H1 (cell line): ENCODE data around the gene RGS6. TPM values are rescaled to one million over a fixed set of nuclear protein-coding genes. Genes with fewer than 3 reads are reported as not detected.

Experiments used
- CTCF ChIA-PET: fragments of 300-600 bp; sonication (Branson Sonifier 250); formaldehyde crosslinking; loops from one replicate; lab custom pipeline; 2021; ENCODE audit not compliant: partially characterized antibody; lab: Charles Lee
- POLR2A ChIA-PET: fragments of 300-600 bp; sonication (Branson Sonifier 250); formaldehyde crosslinking; loops from one replicate; lab custom pipeline; 2021; ENCODE audit warnings: inconsistent platforms; ENCODE audit not compliant: partially characterized antibody; lab: Charles Lee
- DNase-seq, 2 experiments: peaks; one replicate each; pipeline versions ENCODE4 v3.0.0 to v3.0.0-alpha.2; 2010 to 2022; ENCODE audit warnings: low spot score in 2 of 2, low read depth in 1 of 2, mixed read lengths in 1 of 2
- FAIRE-seq: peaks from 2 replicates; lab custom pipeline; 2011; peaks lifted over from hg19 to GRCh38; lab: Jason Lieb, UNC
- H2AFZ ChIP-seq: 2 replicates; pipeline ENCODE4 v1.8.1; 2012; ENCODE audit warnings: low read length, inconsistent platforms
- H2AK5ac ChIP-seq: 2 replicates; pipeline ENCODE4 v1.6.1; 2013; ENCODE audit warnings: low read depth, low read length
- H2BK120ac ChIP-seq: replicated peaks from 2 replicates; pipeline ENCODE3; 2013; ENCODE audit warnings: low read depth, low read length, inconsistent platforms
- H2BK12ac ChIP-seq: 2 replicates; pipeline ENCODE4 v1.6.1; 2013; ENCODE audit warnings: low read depth, low read length
- H2BK15ac ChIP-seq: 2 replicates; pipeline ENCODE4 v1.6.1; 2013; ENCODE audit warnings: low read length
- H2BK20ac ChIP-seq: 2 replicates; pipeline ENCODE4 v1.6.1; 2013; ENCODE audit warnings: low read length
- H2BK5ac ChIP-seq: 2 replicates; pipeline ENCODE4 v1.6.1; 2013; ENCODE audit warnings: low read depth, low read length
- H3K14ac ChIP-seq: 2 replicates; pipeline ENCODE4 v1.6.1; 2013; ENCODE audit warnings: inconsistent platforms; ENCODE audit not compliant: insufficient read length
- H3K18ac ChIP-seq: 2 replicates; pipeline ENCODE4 v1.6.1; 2013; ENCODE audit warnings: low read length; ENCODE audit errors: extremely low read depth
- H3K23ac ChIP-seq: 2 replicates; pipeline ENCODE4 v1.6.1; 2013; ENCODE audit warnings: inconsistent platforms; ENCODE audit not compliant: insufficient read length
- H3K23me2 ChIP-seq: 2 replicates; pipeline ENCODE4 v1.6.1; 2013; ENCODE audit warnings: low read depth, low read length
- H3K27ac ChIP-seq: 2 replicates; pipeline ENCODE4 v1.6.1; 2011; ENCODE audit warnings: low read depth, low read length, inconsistent platforms
- H3K27me3 ChIP-seq, 4 experiments: replicated peaks in 1 of 4; 1 replicate in 1 of 4; 2 replicates in 3 of 4; pipeline versions ENCODE4 v1.6.1 to v1.8.1; 2011 to 2013; ENCODE audit warnings: low read length in 3 of 4, mild to moderate bottlenecking in 3 of 4, inconsistent platforms in 2 of 4, mixed read lengths in 2 of 4, moderate library complexity in 1 of 4; ENCODE audit not compliant: control insufficient read depth in 3 of 4, insufficient read depth in 3 of 4; ENCODE audit errors: extremely low read depth in 1 of 4
- H3K36me3 ChIP-seq, 4 experiments: 2 replicates each; pipeline versions ENCODE4 v1.6.1 to v1.8.1; 2011 to 2013; ENCODE audit warnings: mild to moderate bottlenecking in 4 of 4, low read length in 3 of 4, moderate library complexity in 2 of 4, control low read depth in 1 of 4, inconsistent platforms in 1 of 4; ENCODE audit not compliant: insufficient read depth in 4 of 4, control insufficient read depth in 2 of 4
- H3K4ac ChIP-seq: replicated peaks from 2 replicates; pipeline ENCODE3; 2013; ENCODE audit warnings: low read length, low read depth, mixed read lengths, inconsistent platforms; ENCODE audit not compliant: insufficient read length
- H3K4me1 ChIP-seq, 4 experiments: replicated peaks in 1 of 4; 1 replicate in 1 of 4; 2 replicates in 3 of 4; pipeline versions ENCODE4 v1.6.1 to v1.8.1; 2011 to 2013; ENCODE audit warnings: low read length in 3 of 4, inconsistent platforms in 2 of 4, mixed read lengths in 1 of 4; ENCODE audit not compliant: insufficient read depth in 4 of 4, control insufficient read depth in 3 of 4
- H3K4me2 ChIP-seq, 2 experiments: 2 replicates each; pipeline versions ENCODE4 v1.6.1 to v1.8.1; 2011 to 2013; ENCODE audit warnings: low read depth in 2 of 2, low read length in 2 of 2, control low read depth in 1 of 2, inconsistent platforms in 1 of 2, mild to moderate bottlenecking in 1 of 2; ENCODE audit not compliant: insufficient read depth in 1 of 2
- H3K4me3 ChIP-seq, 4 experiments: fragments of 200-600, 300-600 bp in 1 of 4; sonication (generic), shearing (Covaris generic), sonication (Bioruptor Twin) in 1 of 4; 2 replicates each; pipeline versions ENCODE4 v1.5.1 to v1.8.1; 2011 to 2016; ENCODE audit warnings: low read length in 4 of 4, low read depth in 3 of 4, control low read depth in 2 of 4, inconsistent platforms in 2 of 4, mild to moderate bottlenecking in 2 of 4, mixed read lengths in 1 of 4, moderate library complexity in 1 of 4; ENCODE audit not compliant: insufficient read depth in 2 of 4; ENCODE audit errors: extremely low read depth in 1 of 4
- H3K56ac ChIP-seq: replicated peaks from 2 replicates; pipeline ENCODE3; 2013; ENCODE audit warnings: low read depth, mild to moderate bottlenecking, mixed read lengths, low read length, inconsistent platforms; ENCODE audit not compliant: insufficient read length
- H3K79me1 ChIP-seq: 2 replicates; pipeline ENCODE4 v1.6.1; 2013; ENCODE audit warnings: low read depth, low read length, control low read depth
- H3K79me2 ChIP-seq, 2 experiments: 2 replicates each; pipeline versions ENCODE4 v1.6.1 to v1.8.1; 2012 to 2013; ENCODE audit warnings: low read length in 2 of 2, mild to moderate bottlenecking in 2 of 2, inconsistent platforms in 1 of 2; ENCODE audit not compliant: insufficient read depth in 2 of 2, control insufficient read depth in 1 of 2
- H3K9ac ChIP-seq, 4 experiments: replicated peaks in 1 of 4; 1 replicate in 1 of 4; 2 replicates in 3 of 4; pipeline versions ENCODE4 v1.6.1 to v1.8.1; 2011 to 2013; ENCODE audit warnings: low read depth in 3 of 4, low read length in 3 of 4, control low read depth in 2 of 4, mild to moderate bottlenecking in 2 of 4, moderate library complexity in 2 of 4, inconsistent platforms in 1 of 4; ENCODE audit errors: extremely low read depth in 1 of 4
- H3K9me3 ChIP-seq, 2 experiments: 2 replicates each; pipeline versions ENCODE4 v1.6.1 to v1.8.1; 2012 to 2013; ENCODE audit warnings: mild to moderate bottlenecking in 2 of 2, moderate library complexity in 2 of 2, control low read depth in 1 of 2, inconsistent platforms in 1 of 2, low read depth in 1 of 2, low read length in 1 of 2, mixed read lengths in 1 of 2; ENCODE audit not compliant: insufficient read depth in 2 of 2
- H4K20me1 ChIP-seq, 2 experiments: replicated peaks in 1 of 2; 2 replicates each; pipeline versions ENCODE3 to v1.8.1; 2011 to 2013; ENCODE audit warnings: inconsistent platforms in 2 of 2, low read length in 2 of 2, mild to moderate bottlenecking in 1 of 2; ENCODE audit not compliant: insufficient read depth in 2 of 2, control insufficient read depth in 1 of 2
- H4K5ac ChIP-seq: 2 replicates; pipeline ENCODE4 v1.6.1; 2013; ENCODE audit warnings: low read length, low read depth, mixed read lengths, inconsistent platforms; ENCODE audit not compliant: insufficient read length
- H4K8ac ChIP-seq: 2 replicates; pipeline ENCODE4 v1.8.0; 2013; ENCODE audit warnings: mild to moderate bottlenecking, moderate library complexity, low read length, inconsistent platforms; ENCODE audit not compliant: insufficient read depth; ENCODE audit errors: extremely low read depth
- H4K91ac ChIP-seq: replicated peaks from 2 replicates; pipeline ENCODE3; 2013; ENCODE audit warnings: low read length, mixed read lengths, inconsistent platforms; ENCODE audit not compliant: insufficient read length
- ATF2 ChIP-seq: IDR thresholded peaks from 2 replicates; pipeline ENCODE4 v1.6.1; 2012; ENCODE audit warnings: low read length, inconsistent platforms
- GTF2F1 ChIP-seq: IDR thresholded peaks from 2 replicates; pipeline ENCODE4 v1.6.1; 2012; ENCODE audit warnings: low read depth, low read length, improper control_type of control experiment, borderline replicate concordance
- JUND ChIP-seq: IDR thresholded peaks from 2 replicates; pipeline ENCODE4 v1.6.1; 2011; ENCODE audit warnings: mild to moderate bottlenecking, improper control_type of control experiment, low read length
- MAFK ChIP-seq: IDR thresholded peaks from 2 replicates; pipeline ENCODE4 v1.6.1; 2012; ENCODE audit warnings: low read depth, mild to moderate bottlenecking, improper control_type of control experiment, low read length
- NRF1 ChIP-seq: IDR thresholded peaks from 2 replicates; pipeline ENCODE4 v1.6.1; 2011; ENCODE audit warnings: mild to moderate bottlenecking, low read depth, low read length, improper control_type of control experiment
- RNF2 ChIP-seq: fragments of 200-900, 300-1000 bp; sonication (generic); IDR thresholded peaks from 2 replicates; pipeline ENCODE4 v1.7.1; 2016; ENCODE audit warnings: borderline replicate concordance, low read depth, mild to moderate bottlenecking, antibody characterized with exemption, low read length; ENCODE audit not compliant: poor library complexity, severe bottlenecking; ENCODE audit errors: missing control alignments
- SP1 ChIP-seq: IDR thresholded peaks from 2 replicates; pipeline ENCODE4 v1.6.1; 2011; ENCODE audit warnings: low read depth, low read length
- TAF1 ChIP-seq: IDR thresholded peaks from 2 replicates; pipeline ENCODE4 v1.6.1; 2011; ENCODE audit warnings: mild to moderate bottlenecking, low read depth, low read length
- TBP ChIP-seq: IDR thresholded peaks from 2 replicates; pipeline ENCODE4 v1.6.1; 2011; ENCODE audit warnings: low read depth, low read length, improper control_type of control experiment
- USF2 ChIP-seq: IDR thresholded peaks from 2 replicates; pipeline ENCODE4 v1.6.1; 2011; ENCODE audit warnings: low read length, improper control_type of control experiment
- WGBS, 2 experiments: shearing (Covaris generic) in 1 of 2; methylation state at CpG; one replicate each; pipeline versions ENCODE4 v1.1.6 to v1.1.7; 2013 to 2015; ENCODE audit warnings: low lambda C conversion rate in 2 of 2, mixed read lengths in 2 of 2, inconsistent platforms in 1 of 2, low coverage in 1 of 2, missing lambda C conversion rate in 1 of 2; ENCODE audit not compliant: insufficient replicate concordance in 2 of 2, insufficient coverage in 1 of 2, insufficient read length in 1 of 2; ENCODE audit errors: extremely low coverage in 1 of 2, missing lambda C conversion rate in 1 of 2; 5-methylcytosine and 5-hydroxymethylcytosine counted together
- polyA plus RNA-seq, 7 experiments: library from polyadenylated mRNA; depleted of rRNA in 3 of 7; stranded (reverse) in 5 of 7; unstranded in 2 of 7; fragments of >200 nt in 5 of 7; fragments of 200-250 nt in 2 of 7; gene quantifications; 1 replicate in 5 of 7; 2 replicates in 1 of 7; 4 replicates in 1 of 7; pipeline versions ENCODE4 v1.2.1 to v1.2.3, GENCODE V29; 2011 to 2013; ENCODE audit warnings: missing spikeins in 2 of 7, mixed read lengths in 2 of 7
- total RNA-seq: library from RNA; stranded (reverse); fragmentation: NEBNext Ultra II Directional; extraction: Animal tissue kit (Norgen Biotek cat#: 25700); gene quantifications from 2 replicates; pipeline ENCODE4 v1.2.1, GENCODE V29; 2021

The RGS6 gene
- total and polyA plus RNA-seq, 2 of the 8 experiments (the other 6 are each of a cell fraction or from before 2014, with no cell fraction given) = 0.26 to 1.1 TPM

- Histone ChIP-seq H3K4me1 (no peaks in the 10 kb centered on the region), H3K27ac (no peak overlapping the region), H2BK15ac (no peak overlapping the region), H2BK20ac (no peak overlapping the region), H3K79me1 (no peaks in the 10 kb centered on the region), H3K79me2 (no peaks in the 10 kb centered on the region), H4K91ac (no peak overlapping the region), H3K9ac (no peak overlapping the region), H3K23me2 (no peaks in the 10 kb centered on the region), H2BK5ac (no peak overlapping the region), H2AFZ (no peak overlapping the region), H3K18ac (no peak overlapping the region), H3K4me2 (no peak overlapping the region), H3K4ac (no peak overlapping the region), H3K27me3 (no peaks in the 10 kb centered on the region; a peak in 1 of 7 replicates), H2BK120ac (no peak overlapping the region), H3K56ac (no peak overlapping the region), H4K8ac (no peak overlapping the region), H3K9me3 (0 out of 4 replicates have a peak, but pooled peaks cover 0 to 2% of the 10 kb centered on the region in 2 experiments), H2AK5ac (no peak overlapping the region), H3K4me3 (no peak overlapping the region), H2BK12ac (no peak overlapping the region), H3K36me3 (no peaks in the 10 kb centered on the region), H3K23ac (no peak overlapping the region), H4K5ac (no peak overlapping the region), H3K14ac (no peak overlapping the region), H4K20me1 (no peaks in the 10 kb centered on the region)
- ChIA-PET POLR2A (no interaction called here), CTCF (interaction anchor here (0.6 to 1.4 kb wide), 2 partner anchors 435 to 829 kb away, joined by 3 read pairs; no protein-coding TSS in a partner anchor)
- FAIRE-seq = no peak
- 90% methylated on average over 3 of the region's 3 CpGs; no CpG with 5 or more reads in 1 of the 2 experiments for WGBS, 2 experiments
- DNase-seq = no peak
- TF ChIP-seq RNF2 = no peak
- no peak for TF ChIP-seq SP1
- no peak for TF ChIP-seq ATF2
- TF ChIP-seq TBP = no peak
- TF ChIP-seq GTF2F1 = no peak
- no peak for TF ChIP-seq NRF1
- no peak for TF ChIP-seq USF2
- TF ChIP-seq MAFK = no peak
- TF ChIP-seq TAF1 = no peak
- no peak for TF ChIP-seq JUND
Observed at GRCh38 chr14:71985538-71986189, 53.4 kb downstream of the RGS6 start.
